GM18907 (cell line): ENCODE results near the gene MNAT1.
A peak's percentile ranks its signal among the peaks of the same experiment; 100 is the strongest.
"Not testable (repeated sequence)": the region's sequence is repeated elsewhere in the genome, so short reads cannot be mapped to it uniquely, and the experiment has no call there.

ENCODE experiments used
- ATAC-seq: cut with Tn5 transposase; IDR thresholded peaks from one replicate; pipeline ENCODE4 v1.9.1; 2021; ENCODE audit warnings: mild to moderate bottlenecking, moderate library complexity; ENCODE audit not compliant: unreplicated experiment

MNAT1 gene

DNA sequence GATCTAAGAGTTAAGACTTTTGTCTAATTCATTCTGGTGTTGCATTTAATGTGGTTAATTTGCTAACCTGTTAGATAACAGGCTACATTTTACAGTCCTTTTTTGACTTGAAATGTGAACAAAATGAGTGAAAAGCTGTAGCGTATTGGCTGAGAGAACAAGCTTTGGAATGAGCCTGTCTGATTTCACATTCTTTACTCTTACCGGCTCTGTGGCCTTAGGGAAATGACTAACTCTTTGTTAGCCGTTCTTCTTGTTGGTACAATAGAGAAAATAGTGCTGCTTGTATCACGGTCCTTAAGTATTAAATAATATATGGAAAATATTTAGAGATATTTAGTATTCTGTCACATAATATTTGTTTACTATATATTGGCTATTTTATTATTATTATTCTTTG lies 1.9 kb downstream of the MNAT1 start:
- no peak for ATAC-seq

DNA sequence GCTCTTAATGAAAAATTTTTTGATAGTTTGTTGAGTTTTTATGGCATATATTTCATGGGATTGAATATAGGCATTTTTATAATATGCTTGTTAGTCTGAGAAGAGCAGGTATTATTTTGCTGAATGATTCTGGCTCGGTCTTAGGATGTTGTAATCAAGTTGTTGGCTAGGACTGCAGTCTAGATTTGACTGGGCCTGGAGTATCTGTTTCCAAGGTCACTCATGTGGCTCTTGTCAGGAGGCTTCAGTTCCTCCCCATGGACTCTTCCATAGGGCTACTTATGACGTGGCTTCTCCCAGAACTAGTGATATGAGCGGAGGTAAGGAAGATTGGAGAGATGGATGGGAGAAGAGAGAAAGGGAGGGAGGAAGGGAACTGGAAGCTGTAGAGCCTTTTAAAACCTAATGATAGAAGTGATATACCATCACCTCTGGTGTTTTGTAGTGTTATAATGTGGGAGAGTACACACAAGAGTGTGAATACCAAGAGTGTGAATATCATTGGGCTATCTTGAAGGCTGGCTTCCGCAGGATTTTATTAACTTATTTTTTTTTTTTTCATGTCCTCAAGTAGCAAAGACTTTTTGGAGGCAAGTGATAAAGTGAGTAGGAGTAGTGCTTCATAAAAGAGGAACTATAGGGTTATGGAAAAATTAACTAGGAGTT lies 4.4 kb downstream of the MNAT1 start:
- ATAC-seq, result no peak

DNA sequence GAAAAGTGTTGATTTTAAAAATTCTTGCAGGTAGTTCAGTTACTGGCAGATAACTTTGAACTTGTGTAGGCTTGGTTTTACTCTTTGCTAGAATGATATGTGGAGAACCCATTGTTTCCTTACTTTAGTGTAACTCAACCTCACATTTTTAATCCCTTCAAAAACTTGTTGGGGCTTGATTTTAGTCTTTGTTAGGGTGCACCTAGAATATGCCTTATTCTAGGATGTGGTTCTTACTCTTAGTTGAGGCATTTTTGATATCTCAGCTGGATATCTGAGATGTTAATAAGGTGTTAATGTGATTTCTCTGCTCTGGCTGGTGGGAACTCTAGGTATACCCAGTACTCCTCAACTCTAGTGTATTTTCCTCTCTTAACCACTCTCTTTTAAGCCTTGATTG lies 10.0 kb downstream of the MNAT1 start:
- no peak for ATAC-seq

DNA sequence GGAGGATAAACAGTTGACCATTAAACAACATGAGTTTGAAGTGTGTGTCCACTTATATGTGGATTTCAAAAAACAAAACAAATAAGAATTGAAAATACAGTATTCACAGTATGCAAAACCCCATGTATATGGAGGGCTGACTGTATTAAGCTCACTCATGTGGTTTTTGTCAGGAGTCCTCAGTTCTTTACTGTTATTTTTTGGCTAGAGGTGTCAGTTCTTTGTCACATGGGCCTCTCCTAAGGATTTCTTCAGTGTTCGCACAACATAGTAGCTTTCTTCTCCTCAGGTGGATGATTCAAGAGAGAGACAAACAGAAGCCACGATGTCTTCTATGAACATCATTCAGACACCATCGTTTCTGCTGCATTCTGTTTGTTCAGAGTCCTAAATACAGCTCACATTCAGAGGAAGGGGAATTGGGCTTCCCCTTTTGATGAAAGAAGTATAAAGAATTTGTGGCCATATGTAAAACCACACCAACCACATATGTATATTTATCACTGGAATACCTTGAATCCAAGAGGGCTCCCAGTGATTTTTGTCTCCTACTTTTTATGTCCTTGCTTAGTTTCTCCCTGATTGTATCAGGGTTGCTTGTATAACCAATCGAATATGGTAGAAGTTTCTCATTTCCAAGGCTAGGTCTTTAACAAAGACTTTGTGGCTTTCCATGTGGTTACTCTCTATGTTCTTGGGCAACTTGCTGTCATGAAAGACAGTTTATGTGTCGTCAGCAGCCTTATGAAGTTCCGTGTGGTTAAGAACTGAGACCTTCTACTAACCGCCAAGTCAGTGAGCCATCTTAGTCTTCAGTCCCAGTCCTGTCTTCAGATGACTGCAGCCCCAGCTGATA lies 18.9 kb downstream of the MNAT1 start:
- ATAC-seq, result peak; percentile 99

DNA sequence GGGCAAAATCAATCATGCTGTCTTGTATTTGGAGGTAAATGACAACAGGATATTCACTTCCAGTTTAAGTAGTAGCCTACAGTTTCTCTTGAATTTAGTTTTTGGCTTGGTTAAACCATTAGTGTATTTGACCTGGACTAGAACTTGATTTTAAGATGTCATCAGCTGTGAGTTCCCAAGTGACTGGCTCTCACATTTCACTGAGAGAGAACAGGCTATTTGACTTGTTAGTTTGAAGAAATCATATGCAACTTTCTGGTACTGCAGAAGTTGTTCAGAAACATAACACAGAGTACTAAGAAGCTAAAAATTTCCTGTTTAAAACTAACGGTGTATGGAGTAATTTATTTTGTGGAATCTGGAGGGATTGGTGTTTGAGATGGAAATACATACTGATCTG lies 22.3 kb downstream of the MNAT1 start:
- ATAC-seq, result no peak

DNA sequence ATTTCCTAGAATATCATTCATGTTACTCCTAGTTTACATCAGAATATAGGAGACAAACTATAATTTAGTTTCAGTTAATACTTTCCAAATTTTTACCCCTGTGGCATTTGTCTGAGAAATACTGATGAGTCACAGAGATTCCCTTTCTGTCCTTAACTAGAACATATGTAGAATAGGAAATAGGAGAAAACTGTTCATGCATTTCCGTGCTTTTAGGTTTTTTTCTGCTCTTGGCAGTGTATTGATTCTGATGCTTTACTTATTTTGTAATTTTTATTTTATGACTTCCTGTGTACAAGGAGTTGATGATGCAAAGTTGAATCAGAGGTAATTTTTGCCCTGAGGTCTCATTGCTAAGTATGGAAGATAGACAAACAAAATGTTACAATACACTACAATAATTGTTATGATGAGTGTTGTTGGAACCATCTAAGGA lies 23.0 kb downstream of the MNAT1 start:
- ATAC-seq, result no peak

DNA sequence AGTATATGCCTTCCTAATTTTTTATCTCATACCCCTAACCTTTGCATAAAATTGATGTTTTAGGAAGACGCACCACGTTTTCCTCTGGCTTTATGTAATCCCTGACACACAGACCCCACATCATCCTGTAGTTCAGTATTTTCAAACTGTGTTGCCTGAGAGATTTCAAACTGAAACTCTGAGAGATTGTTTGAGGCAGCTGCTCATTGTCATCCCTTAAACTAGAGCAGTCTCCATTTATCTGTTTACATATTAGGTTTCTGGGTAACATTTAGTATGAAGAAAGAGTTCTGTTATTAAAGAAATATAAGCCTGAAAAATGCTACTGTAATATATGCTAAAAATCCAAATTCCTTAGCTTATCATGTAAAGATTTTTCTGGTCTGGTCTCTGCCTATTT lies 24.3 kb downstream of the MNAT1 start:
- no peak for ATAC-seq

DNA sequence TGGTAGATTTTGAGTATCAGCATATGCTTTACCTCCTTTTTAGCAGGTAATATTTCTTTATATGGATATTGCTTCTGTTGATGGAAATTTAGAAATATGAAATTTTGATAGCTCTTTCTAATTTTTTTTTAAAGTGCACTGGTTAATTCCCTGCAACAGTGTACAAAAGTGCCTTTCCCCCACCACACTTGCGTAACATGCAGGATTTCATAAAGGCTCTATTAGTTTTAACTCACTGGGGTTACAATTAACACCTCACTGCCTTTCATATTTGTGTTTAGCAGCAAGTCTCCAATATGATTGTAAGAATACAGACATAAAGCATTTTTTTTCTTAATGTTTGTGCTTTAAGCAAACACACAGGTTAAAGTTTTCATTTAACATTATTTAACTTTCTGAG lies 25.6 kb downstream of the MNAT1 start:
- ATAC-seq, result no peak

DNA sequence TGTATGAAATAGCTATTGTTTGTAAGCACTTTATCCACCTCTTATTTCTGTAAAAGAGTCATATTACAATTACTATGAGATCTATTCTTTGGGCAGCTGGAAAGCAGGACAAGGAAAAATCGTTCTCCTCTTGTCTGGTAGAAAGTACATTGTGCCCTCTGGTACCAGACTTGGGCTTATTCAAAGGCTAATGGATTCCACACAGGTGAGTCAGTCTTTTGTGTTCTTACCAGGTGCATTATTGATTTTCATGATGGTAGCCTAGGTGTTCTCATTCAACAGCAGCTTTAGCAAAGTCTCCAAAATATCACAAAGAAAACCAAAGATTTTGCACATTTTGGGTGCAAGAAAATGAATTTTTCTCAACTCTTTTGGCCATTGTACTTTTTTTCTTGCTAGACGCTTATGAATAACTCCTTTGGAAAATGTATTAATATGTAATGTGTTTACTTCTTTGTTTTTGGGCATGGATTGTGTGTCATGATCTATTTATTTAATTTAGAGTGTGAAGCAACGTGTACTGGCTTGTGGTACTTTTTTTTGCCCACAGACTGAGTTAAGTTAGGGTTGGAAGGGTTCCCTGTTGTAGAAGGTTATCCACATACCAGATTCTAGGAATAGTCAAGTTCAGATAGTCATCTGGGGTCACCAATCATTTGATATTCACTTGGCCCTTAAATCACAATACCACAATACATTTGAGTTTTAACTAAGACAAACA lies 26.2 kb downstream of the MNAT1 start:
- no peak for ATAC-seq

DNA sequence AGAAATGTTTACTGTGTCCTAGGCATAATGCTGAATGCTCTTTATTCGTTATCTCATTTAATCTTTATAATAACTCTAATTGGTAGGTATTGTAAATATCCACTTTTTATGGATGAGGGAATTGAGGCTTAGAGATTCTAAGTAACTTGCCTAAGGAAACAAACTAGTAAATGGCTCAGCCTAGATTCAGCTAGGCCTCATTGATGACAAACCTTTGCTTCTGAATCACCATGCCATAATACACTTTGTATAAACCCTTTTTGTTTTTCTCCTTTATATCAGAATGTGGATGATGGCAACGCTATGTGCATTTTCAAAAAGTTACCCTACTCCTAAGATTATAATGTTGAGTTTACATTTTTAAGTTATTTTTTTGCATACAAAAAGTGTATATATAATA lies 34.0 kb downstream of the MNAT1 start:
- ATAC-seq, result no peak

DNA sequence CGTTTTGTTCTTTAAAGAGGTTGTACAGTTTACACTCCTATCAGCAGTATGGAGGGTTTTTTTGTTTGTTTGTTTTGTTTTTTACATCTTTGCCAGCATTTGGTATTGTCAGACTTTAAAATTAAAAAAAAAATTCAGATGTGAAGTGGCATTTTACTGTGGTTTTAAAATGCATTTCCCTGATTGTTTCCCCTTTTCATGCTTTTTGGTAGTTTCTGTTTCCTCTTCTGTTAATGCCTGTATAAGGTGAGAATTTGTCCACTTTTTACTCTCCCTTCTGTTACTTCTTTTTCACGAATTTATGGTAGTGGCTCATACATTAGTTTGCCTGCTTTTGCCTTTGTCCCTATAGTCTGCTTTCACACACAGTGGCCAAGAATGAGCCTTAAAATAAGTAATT lies 36.6 kb downstream of the MNAT1 start:
- ATAC-seq, result no peak

DNA sequence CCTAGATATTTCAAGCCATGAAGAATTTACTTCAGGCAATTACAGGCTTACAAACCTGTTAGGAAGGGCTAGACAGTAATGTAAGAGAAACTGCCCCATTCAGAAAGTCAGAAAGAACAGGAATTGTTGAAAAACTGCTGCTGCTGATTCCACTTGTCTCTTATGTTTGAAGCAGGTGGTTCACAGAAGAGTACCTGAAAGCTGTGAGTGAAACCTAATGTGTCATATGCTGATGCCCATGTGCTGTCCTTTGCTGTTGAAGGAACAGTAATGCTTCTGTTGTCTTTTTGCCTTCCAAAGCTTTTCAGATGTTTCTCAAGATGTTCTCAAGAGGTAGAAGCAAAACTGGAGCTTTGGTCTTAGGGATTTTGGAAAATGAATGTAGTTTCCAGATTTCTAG lies 39.0 kb downstream of the MNAT1 start:
- no peak for ATAC-seq

DNA sequence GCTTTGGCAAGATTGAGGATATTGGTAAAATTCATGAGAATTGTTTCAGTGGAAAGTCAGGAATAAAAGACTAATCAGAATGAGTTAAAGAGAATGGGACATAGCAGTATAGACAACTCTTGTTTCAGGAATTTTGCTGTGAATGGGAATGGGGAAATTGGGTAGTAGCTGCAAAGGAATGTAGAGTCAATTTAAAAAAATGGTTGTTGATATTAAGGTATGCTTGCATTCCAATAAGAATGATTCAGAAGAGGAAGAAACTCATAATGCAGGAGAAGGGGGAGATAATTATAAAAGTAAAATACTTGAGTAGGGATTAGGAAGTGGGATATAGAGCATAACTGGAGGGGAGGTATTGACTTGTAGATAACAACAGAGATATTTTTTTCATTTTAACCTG lies 40.7 kb downstream of the MNAT1 start:
- ATAC-seq, result no peak

DNA sequence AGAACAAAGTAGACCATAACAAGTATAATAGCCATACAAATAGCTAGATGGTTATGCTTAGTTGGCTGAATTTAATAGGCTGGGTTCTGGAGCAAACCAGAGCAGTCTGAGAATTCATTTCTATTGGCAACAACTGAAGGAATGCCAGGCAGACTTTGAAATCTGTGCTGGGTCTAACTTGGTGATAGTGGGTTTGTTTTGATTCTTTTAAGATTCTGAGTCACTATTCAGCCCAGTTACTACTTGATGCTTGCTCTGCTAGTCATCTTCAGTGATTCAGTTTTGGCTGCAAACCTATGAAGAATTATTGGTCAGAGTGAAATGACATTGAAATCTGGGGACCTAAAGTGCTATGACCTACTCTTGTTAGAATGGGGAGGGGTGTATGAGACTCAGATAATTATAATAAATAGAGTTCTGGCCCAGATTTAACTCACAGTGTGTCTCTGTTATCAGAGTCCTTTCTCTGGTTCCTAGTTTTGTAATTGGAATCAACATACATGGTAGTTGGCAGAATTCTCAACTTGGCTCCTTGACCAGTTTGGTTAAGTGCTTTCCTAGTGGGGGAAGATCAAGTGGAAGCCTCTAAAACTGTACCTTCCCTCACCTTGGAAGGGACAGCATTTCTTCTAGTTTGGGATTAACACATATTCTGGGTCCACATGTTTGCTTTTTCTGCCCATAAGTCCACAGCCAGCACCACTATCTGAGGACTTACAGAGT lies 43.5 kb downstream of the MNAT1 start:
- ATAC-seq, result no peak

DNA sequence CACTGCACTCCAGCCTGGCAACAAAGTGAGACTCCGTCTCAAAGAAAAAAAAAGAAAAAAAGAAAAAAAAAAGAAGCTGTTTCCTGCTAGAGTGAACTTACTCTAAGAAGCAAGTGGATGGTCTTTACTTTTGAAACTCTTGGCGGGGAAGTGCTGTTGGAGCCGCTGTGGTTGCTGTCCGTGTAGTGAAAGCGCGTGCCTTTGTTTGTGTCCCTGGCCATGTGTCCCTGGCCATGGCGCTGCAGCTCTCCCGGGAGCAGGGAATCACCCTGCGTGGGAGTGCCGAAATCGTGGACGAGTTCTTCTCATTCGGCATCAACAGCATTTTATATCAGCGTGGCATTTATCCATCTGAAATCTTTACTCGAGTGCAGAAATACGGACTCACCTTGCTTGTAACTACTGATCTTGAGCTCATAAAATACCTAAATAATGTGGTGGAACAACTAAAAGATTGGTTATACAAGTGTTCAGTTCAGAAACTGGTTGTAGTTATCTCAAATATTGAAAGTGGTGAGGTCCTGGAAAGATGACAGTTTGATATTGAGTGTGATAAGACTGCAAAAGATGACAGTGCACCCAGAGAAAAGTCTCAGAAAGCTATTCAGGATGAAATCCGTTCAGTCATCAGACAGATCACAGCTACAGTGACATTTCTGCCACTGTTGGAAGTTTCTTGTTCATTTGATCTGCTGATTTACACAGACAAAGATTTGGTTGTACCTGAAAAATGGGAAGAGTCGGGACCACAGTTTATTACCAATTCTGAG lies 45.4 kb downstream of the MNAT1 start:
- ATAC-seq, result not testable (repeated sequence)

DNA sequence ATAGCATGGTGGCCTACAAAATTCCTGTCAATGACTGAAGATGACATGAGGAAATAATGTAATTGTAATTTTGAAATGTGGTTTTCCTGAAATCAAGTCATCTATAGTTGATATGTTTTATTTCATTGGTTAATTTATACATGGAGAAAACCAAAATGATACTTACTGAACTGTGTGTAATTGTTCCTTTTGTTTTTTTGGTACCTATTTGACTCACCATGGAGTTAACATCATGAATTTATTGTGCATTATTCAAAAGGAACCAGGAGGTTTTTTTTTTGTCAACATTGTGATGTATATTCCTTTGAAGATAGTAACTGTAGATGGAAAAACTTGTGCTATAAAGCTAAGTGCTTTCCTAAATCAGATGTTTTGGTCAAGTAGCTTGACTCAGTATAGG lies 46.0 kb downstream of the MNAT1 start:
- not testable (repeated sequence) for ATAC-seq

DNA sequence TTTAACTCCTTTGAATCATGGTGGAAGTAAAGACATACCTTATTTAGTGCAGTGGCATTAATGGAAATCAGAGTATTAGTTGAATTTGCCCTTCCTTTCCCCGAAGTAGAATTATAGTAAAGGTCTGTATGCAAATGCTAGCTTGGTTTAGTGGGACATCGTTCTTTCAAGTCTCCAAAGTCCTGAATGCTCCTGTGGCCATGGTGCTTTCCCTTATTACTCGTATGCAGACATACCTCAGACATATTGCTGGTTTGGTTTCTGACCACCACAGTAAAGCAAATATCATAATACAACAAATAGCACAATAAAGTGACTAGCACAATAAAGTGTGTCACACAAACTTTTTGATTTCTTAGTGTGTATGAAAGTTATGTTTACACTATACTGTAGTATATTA lies 52.3 kb downstream of the MNAT1 start:
- no peak for ATAC-seq

DNA sequence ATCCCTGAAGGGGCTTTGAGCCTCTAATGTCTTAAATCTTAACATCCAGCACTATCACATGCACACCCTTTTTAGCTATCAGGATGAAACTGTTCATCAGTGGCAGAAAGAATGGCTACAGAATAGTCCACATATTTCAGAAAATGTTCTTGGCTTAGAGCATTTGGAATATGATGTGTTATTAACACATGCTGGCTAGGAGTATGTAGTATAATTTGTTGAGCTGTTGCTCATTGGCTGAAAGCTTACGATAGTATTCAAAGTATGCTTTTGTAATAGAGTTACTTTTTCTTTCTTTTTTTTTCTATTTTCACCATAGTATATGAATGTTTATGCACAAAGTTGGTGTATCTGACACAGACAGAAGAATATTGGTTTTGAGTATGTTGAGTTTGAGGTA lies 55.1 kb downstream of the MNAT1 start:
- ATAC-seq, result no peak

DNA sequence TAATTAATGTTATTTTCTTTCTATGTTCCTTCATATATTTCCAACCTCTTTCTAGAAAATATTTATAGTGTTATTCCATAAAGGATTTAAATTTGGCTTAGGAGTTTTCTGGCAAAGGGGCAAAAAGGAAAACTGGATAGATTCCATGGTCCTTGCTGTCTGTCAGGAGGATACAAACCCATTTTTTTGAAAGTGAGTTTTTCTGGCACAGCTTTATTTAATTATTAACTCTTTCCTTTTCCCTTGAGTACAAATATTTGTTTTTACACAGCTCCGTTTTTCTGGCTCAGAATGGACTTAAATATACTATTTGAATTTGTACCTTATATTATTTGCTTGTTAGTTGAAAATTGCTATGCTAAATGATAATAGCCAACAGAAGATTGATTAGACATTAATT lies 56.3 kb downstream of the MNAT1 start:
- ATAC-seq, result no peak

DNA sequence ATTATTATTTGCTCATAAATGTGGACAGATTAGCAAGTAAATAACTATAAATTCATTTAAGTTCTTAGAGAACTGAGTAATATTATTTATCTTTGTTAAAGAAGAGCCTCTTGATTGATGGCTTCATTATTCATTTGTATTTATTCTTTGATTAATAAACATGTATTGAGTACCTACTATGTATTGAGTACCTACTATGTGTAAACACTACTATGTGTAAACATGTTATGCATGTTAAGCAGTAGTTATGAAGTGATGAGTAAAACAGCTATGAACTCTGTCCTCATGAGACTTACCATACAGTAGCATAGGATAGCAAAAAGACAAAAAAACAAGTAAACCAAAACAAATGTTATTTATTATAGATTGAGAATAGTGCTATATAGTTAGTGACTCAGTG lies 61.9 kb downstream of the MNAT1 start:
- no peak for ATAC-seq
